Suprapubic skin (tissue), 3 donors: ENCODE data around the gene MUS81.

Experiments
- POLR2A ChIP-seq, 2 donors: fragments of 450-650 bp; IDR thresholded peaks; one replicate each; pipeline ENCODE4 v1.6.1; 2017; ENCODE audit warnings: antibody characterized with exemption in 2 of 2, mild to moderate bottlenecking in 2 of 2, moderate library complexity in 2 of 2
- TF ChIP-seq, protein P1 (sequence below), 2 donors: fragments of 200-600 bp in 1 of 2; fragments of 450-650 bp in 1 of 2; sonication (generic) in 1 of 2; IDR thresholded peaks; one replicate each; pipeline ENCODE4 v1.5.1; 2016 to 2019; ENCODE audit warnings: antibody characterized with exemption in 2 of 2, mild to moderate bottlenecking in 1 of 2, moderate library complexity in 1 of 2

DNA sequence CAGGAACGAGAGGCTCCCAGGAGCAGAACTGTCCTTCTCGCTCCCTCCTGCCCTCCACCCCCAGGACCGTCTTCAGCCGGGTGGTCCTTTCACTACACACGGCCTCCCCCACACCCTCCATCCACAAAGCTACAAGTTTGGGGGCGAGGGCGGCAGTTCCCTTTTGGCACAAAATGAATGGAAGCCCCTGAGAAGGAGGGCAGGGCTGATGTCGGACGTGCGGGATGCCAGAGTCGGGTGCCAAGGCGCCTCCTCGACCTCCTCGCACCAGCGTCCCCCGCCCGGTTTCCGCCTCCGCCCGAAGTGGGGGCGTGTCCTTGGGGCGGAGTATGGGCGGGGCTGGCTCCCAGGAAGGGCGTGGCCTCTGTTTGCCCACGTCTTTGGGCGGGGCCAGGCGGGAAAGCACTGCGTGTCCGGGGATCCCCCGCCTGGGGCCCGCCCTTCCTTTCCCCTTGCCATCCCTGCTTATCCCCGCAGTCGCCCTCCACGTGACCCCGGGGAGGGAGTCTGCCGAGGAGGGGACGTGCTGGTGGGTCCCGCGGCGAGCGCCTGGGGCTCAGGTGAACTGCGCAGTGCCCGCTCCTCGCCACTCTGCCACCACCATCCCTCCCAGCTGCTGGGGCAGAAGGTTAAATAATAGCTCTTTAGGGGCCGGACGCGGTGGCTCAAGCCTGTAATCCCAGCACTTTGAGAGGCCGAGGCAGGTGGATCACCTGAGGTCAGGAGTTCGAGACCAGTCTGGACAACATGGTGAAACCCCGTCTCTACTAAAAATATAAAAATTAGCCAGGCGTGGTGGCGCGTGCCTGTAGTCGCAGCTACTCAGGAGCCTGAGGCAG lies 13.3 kb downstream of the MUS81 start:
- TF ChIP-seq, protein P1, sequence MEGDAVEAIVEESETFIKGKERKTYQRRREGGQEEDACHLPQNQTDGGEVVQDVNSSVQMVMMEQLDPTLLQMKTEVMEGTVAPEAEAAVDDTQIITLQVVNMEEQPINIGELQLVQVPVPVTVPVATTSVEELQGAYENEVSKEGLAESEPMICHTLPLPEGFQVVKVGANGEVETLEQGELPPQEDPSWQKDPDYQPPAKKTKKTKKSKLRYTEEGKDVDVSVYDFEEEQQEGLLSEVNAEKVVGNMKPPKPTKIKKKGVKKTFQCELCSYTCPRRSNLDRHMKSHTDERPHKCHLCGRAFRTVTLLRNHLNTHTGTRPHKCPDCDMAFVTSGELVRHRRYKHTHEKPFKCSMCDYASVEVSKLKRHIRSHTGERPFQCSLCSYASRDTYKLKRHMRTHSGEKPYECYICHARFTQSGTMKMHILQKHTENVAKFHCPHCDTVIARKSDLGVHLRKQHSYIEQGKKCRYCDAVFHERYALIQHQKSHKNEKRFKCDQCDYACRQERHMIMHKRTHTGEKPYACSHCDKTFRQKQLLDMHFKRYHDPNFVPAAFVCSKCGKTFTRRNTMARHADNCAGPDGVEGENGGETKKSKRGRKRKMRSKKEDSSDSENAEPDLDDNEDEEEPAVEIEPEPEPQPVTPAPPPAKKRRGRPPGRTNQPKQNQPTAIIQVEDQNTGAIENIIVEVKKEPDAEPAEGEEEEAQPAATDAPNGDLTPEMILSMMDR (IDR thresholded peaks at IDR 0.05) = no peak
- TF ChIP-seq POLR2A (IDR thresholded peaks at IDR 0.05) = peak in 1 of 2 donors; percentile 45
